ENCODE data around the gene SLC4A5.
"Not testable (repeated sequence)": the region's sequence is repeated elsewhere in the genome, so short reads cannot be mapped to it uniquely, and the experiment has no call there.

SLC4A5 gene

DNA sequence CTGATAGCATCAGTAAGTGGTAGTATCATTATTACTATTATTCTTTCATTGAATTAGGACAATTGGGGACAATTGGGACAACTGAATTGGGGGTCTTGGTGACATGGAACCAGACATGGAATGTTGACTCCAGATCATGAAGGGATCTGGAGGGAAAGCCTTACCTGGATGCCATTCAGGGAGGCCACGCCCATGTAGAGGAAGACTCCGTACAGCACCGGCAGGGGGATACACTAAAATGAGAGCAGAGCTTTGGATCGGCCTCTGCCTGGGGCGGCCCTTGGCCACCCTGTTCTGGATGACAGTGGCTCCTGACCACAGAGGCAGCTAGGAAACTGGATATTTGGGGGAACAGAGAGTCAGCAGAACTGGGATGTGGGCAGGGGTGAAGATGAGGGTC, 115.6 kb downstream of the SLC4A5 start:
- DNase-seq = no peak

DNA sequence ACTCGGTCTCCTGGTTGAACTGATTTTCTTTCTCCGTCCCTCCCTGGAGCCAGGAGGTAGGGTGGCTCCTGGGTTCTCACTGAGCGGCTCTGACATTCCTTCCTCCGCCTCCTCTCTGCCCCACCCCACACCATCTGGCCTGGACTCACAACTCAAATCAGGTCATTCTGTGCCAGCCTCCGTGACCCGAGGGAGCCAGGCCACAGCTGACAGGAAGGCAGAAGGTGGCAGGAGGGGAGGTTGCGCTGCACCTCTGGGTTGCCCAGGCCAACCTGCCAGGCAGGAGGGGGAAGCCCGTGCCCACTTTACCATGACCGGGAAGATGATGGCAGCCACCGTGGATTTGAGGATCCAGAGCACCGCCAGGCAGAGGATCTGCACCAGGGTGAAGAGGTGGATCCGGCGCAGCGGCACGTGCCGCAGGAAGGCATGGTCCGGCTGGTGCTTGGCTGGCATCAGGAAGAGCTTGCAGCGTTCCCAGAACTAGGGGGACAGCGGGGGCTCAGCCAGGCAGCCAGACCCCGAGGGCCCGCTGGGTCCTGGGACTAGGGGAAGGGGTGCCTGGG, 116.5 kb downstream of the SLC4A5 start:
- no peak for DNase-seq

GRCh38 chr2:74225698-74226459, 117.3 kb downstream of the SLC4A5 start:
- no peak for DNase-seq

- no peak for DNase-seq
Observed at GRCh38 chr2:74223941-74224770, 119.1 kb downstream of the SLC4A5 start.

- DNase-seq = no peak
Observed at GRCh38 chr2:74222300-74222650, 120.9 kb downstream of the SLC4A5 start.

DNA sequence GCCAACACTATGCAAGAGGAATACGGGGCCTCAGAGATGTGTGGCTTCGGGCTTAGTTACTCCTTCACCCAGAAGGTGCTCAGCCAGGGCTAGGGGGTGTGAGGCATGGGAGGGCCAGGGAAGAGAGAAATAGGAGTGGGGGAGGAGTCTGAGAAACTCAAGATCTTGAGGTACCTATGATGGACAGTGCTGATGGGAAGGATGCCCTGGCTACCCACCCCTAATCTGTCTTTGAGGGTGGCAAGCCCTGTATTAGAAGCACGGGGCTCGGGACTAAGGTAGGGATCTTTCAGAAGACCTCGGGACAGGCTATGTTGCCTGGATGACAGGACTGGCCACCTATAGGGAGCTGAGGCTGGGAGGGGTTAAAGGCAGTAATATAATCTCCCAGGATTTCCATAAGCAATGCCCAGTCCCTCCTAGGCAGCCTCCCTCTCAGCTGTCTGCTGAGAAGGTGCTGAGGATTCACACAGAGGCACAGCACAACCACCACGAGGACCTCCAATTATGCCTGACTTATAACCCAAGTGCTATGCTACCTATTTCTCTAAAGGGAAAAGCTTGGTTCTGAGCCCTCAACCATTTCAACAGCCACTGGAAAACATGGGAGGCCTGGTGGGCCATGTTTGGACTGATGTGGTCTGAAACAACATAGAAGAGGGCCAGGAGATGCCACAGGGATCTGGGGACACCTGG, 121.5 kb downstream of the SLC4A5 start:
- no peak for DNase-seq

DNA sequence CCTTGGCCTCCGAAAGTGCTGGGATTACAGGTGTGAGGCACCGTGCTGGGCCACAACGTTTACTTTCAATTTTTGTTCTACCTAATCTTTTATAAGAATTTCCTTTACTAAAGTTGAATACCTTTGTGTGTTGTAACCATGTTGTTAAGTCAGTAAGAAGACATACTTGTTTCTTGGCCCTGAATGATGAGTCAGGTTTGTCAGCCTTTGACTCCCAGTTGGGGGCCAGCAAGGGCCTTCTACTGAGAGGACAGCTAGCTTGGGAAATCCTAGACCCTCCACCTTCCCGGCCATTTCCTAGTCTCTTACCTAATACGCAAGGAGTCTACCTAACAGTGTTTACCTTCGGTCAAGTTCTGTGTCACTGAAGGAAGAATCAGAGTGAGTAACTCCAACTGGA, 122.1 kb downstream of the SLC4A5 start:
- DNase-seq = no peak

DNA sequence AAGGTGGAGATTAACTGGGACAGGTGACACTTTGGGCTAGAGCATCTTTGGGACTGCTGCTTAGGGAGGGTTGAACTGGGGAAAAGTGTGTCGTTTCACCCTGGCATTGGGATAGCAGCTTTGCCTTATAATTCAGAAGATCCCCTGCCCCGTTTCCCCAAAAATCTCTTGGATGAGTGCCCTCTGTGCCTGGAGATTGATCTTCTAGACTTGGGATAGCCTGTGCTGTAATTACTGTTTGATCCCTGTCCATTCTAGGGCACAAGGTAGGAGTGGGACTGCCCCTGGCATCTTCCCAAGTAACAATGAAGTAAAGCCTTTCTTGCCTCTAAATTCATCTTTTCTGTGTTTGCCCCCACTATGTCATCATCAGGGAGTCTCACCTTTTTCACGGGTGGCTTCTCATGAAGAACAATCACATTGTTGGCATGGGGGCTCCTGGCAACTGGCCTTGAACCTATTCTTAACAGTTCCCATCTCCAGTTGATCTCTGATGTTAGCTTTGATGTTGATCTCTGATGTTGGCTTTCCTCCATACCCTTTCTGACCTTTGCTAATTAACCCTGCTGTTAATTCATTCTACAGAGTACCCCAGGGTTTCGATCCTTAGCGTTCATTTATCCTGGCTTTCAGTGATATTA, 123.2 kb downstream of the SLC4A5 start:
- DNase-seq = no peak

- no peak for DNase-seq
Observed at GRCh38 chr2:74216642-74217041, 126.6 kb downstream of the SLC4A5 start.

- DNase-seq = not testable (repeated sequence)
Observed at GRCh38 chr2:74215771-74216170, 127.4 kb downstream of the SLC4A5 start.

GRCh38 chr2:74212702-74213410, 130.4 kb downstream of the SLC4A5 start:
- DNase-seq = no peak

DNA sequence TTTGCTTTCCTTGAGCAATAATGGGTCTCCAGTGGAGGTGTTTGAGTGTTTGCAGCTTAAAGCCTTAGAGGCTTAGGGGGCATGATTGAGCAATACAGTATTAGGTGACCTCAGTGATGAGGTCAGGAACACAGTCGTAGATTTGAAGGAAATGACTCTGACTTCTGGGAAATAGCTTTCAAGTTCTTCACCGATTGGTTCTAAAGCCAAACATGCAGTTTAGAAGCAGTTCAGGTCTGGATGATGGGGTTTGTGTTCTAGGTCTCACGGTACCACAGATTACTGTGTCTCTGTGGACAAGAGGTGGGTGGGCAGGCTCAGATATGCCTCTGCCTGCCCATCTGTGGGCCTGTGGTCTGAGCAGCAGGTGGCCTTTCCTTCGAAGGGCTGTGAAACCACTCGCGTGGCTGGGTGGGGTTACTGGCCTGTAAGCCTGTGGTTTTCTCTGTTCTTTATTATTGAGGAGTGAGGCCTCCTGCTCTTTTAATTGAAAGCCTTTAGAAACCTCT, 137.0 kb downstream of the SLC4A5 start:
- DNase-seq = peak; percentile 27

DNA sequence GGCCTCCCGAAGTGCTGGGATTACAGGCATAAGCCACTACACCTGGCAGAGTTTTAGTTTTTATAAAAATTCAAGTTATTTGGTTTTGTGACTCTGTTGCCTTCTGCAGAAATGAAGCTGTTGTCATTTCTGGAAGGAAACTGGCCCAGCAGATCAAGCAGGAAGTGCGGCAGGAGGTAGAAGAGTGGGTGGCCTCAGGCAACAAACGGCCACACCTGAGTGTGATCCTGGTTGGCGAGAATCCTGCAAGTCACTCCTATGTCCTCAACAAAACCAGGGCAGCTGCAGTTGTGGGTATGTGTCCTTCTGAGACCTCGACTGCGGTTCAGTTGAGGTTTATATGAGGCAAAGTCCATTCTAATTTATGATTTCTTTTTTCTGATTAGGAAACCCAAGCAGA, 137.6 kb downstream of the SLC4A5 start:
- peak; percentile 20 for DNase-seq

DNA sequence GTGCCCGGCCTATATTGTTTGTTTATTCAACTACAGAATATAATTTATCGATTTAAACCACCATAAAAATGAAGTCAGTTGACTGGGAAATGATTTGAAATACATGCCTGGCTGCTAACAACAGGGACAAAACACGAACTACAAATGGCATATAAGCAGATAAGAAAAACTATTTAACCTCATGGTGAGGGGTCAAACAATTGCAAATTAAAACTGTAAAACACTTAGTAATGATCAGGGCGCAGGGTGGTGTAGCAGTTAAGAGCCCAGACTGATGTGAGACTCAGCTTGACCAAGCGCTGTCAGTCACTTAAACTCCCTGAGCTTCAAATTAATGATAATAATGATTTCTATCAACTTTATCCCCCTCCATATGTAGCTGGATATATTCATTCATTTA, 138.1 kb downstream of the SLC4A5 start:
- no peak for DNase-seq

- no peak for DNase-seq
Observed at GRCh38 chr2:74204436-74204835, 138.8 kb downstream of the SLC4A5 start.

DNA sequence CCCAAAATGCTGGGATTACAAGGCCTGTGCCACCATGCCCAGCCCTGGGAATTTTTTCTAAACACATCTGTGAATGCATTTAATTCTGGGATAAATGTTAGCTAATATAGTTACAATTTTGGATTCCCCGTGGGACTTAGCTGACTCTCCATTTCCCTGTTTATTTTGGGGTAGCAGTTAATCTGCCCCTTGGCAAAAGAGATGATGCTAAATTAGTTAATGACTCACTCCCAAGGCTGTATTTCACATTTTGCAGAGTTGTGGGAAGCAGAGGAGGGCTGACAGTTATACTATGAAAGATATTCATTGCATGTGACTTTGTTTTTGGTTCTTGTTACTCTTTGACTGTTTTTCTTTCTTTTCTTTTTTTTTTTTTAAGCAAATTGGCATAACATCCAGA, 141.6 kb downstream of the SLC4A5 start:
- no peak for DNase-seq

- no peak for DNase-seq
Observed at GRCh38 chr2:74201196-74201595, 142.0 kb downstream of the SLC4A5 start.

GRCh38 chr2:74199871-74200305, 143.3 kb downstream of the SLC4A5 start:
- peak; percentile 7 for DNase-seq

GRCh38 chr2:74199275-74199701, 143.9 kb downstream of the SLC4A5 start:
- no peak for DNase-seq

DNA sequence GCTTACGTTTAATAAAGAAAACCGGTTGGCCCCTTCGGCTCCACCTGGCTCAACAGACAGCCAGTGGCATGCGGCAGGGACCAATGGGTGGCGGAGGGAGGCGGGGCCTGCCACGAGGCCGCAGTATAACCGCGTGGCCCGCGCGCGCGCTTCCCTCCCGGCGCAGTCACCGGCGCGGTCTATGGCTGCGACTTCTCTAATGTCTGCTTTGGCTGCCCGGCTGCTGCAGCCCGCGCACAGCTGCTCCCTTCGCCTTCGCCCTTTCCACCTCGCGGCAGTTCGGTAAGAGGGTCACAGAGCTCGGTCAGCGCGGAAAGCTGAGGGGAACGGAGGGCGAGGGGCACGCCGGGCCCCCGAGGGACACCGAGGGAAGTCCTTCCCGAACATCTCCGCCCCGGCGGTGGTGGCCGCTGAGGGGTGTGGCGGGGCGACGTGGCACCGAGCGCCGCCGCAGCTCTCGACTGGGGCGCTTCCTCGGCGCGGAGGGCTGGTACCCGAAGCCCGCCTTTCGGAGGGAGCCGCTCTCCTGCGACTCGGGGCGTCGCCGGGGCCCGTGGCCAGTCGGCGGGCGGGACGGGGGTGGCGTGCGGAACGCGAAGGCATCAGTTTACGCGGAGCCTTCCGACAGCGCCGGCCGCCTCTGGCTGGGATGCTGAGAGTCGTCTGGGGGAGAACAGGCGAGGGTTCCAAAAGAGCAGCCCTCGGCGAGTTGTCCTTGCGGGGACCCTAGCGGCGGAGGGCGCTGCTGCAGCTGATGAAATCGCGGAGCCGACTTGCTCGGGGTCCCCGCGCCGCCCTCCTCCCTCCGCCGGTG, 144.5 kb downstream of the SLC4A5 start, which contains the start of gene MTHFD2:
TSS of gene MTHFD2 (plus strand) at position 155 of the 814 bp plus-strand sequence. CDS start at position 182, 27 bp downstream.
- DNase-seq = peak; percentile 93

- DNase-seq = no peak
Observed at GRCh38 chr2:74198023-74198460, 145.2 kb downstream of the SLC4A5 start.

Measured in CD4-positive, alpha-beta T cell treated with Interleukin-6 for 4 hours (primary cell).